ENCODE data around the gene ZRANB1. TPM values are rescaled to one million over a fixed set of nuclear protein-coding genes. Genes with fewer than 3 reads are reported as not detected.
A peak's percentile ranks its signal among the peaks of the same experiment; 100 is the strongest.

ZRANB1 gene
- total RNA-seq, 2 experiments from 2014 or later: 21.2 to 22.2 TPM

- H3K4me1 Mint-ChIP-seq (ENCODE audit: low read depth): peaks cover 34% of the 10 kb centered on the region
- ChIA-PET POLR2A (no interaction called here), CTCF (no interaction called here)
- Histone ChIP-seq H3K27me3 (ENCODE audit: control insufficient read depth in 1 of 2, insufficient read depth in 2 of 2, low read length in 2 of 2) (no peaks in the 10 kb centered on the region), H3K27ac (ENCODE audit: low read depth in 1 of 2, low read length in 2 of 2) (no peak overlapping the region), H3K4me3 (ENCODE audit: low read length) (no peak overlapping the region), H3K36me3 (ENCODE audit: insufficient read depth, low read length) (peaks cover 43% of the 10 kb centered on the region), H3K4me1 (ENCODE audit: insufficient read depth, low read length) (peaks cover 19% of the 10 kb centered on the region), H3K9me3 (ENCODE audit: control insufficient read depth in 1 of 2, insufficient read depth in 1 of 2, low read length in 2 of 2) (no peaks in the 10 kb centered on the region)
- H3K27me3 Mint-ChIP-seq: no peaks in the 10 kb centered on the region
- no peak for TF ChIP-seq CTCF (IDR thresholded peaks at IDR 0.05)
- intact Hi-C loops (cut with DNase I, micrococcal nuclease): no loop called here
- no peak for ATAC-seq (ENCODE audit: poor library complexity)
- H3K9me3 Mint-ChIP-seq: no peaks in the 10 kb centered on the region
- peaks cover 86% of the 10 kb centered on the region for H3K36me3 Mint-ChIP-seq (ENCODE audit: low read depth)
- H3K27ac Mint-ChIP-seq: no peak overlapping the region
- DNase-seq: no peak
- no peak overlapping the region for H3K4me3 Mint-ChIP-seq
These were observed 32.2 kb downstream of the ZRANB1 start for GRCh38 chr10:124974131-124974530.

GRCh38 chr10:124975977-124976514, 34.1 kb downstream of the ZRANB1 start:
- no peak for TF ChIP-seq CTCF (IDR thresholded peaks at IDR 0.05)
- H3K36me3 ChIP-seq (ENCODE audit: insufficient read depth, low read length): peaks cover 45% of the 10 kb centered on the region
- no peak overlapping the region for H3K4me3 Mint-ChIP-seq

GRCh38 chr10:124977161-124977560, 35.2 kb downstream of the ZRANB1 start:
- peaks cover 84% of the 10 kb centered on the region for H3K36me3 Mint-ChIP-seq (ENCODE audit: low read depth)
- CTCF ChIA-PET: no interaction called here
- TF ChIP-seq CTCF (IDR thresholded peaks at IDR 0.05): no peak
- intact Hi-C loops (cut with DNase I, micrococcal nuclease): no loop called here
- no peak overlapping the region for H3K4me3 ChIP-seq (ENCODE audit: low read length)
- peaks cover 14% of the 10 kb centered on the region for H3K4me1 ChIP-seq (ENCODE audit: insufficient read depth, low read length)
- POLR2A ChIA-PET: no interaction called here
- no peaks in the 10 kb centered on the region for H3K27me3 Mint-ChIP-seq
- H3K27me3 ChIP-seq (ENCODE audit: control insufficient read depth in 1 of 2, insufficient read depth in 2 of 2, low read length in 2 of 2): no peaks in the 10 kb centered on the region
- H3K4me3 Mint-ChIP-seq: no peak overlapping the region
- H3K27ac ChIP-seq (ENCODE audit: low read depth in 1 of 2, low read length in 2 of 2): no peak overlapping the region
- no peaks in the 10 kb centered on the region for H3K9me3 ChIP-seq (ENCODE audit: control insufficient read depth in 1 of 2, insufficient read depth in 1 of 2, low read length in 2 of 2)
- H3K27ac Mint-ChIP-seq: no peak overlapping the region
- ATAC-seq (ENCODE audit: poor library complexity) (no peak), DNase-seq (no peak)
- H3K4me1 Mint-ChIP-seq (ENCODE audit: low read depth): peaks cover 17% of the 10 kb centered on the region
- no peaks in the 10 kb centered on the region for H3K9me3 Mint-ChIP-seq
- H3K36me3 ChIP-seq (ENCODE audit: insufficient read depth, low read length): peaks cover 45% of the 10 kb centered on the region

More at GRCh38 chr10:124975977-124976514, 34.1 kb downstream of the ZRANB1 start:
- no peak overlapping the region for H3K27ac ChIP-seq (ENCODE audit: low read depth in 1 of 2, low read length in 2 of 2)
- peaks cover 14% of the 10 kb centered on the region for H3K4me1 ChIP-seq (ENCODE audit: insufficient read depth, low read length)
- CTCF ChIA-PET: no interaction called here
- H3K27me3 Mint-ChIP-seq: no peaks in the 10 kb centered on the region
- no peak overlapping the region for H3K4me3 ChIP-seq (ENCODE audit: low read length)
- H3K4me1 Mint-ChIP-seq (ENCODE audit: low read depth): peaks cover 26% of the 10 kb centered on the region
- peaks cover 84% of the 10 kb centered on the region for H3K36me3 Mint-ChIP-seq (ENCODE audit: low read depth)
- no peaks in the 10 kb centered on the region for H3K9me3 Mint-ChIP-seq
- POLR2A ChIA-PET: no interaction called here
- DNase-seq: peak in 1 of 14 experiments; percentile 35
- no peaks in the 10 kb centered on the region for H3K27me3 ChIP-seq (ENCODE audit: control insufficient read depth in 1 of 2, insufficient read depth in 2 of 2, low read length in 2 of 2)
- intact Hi-C loops (cut with DNase I, micrococcal nuclease): no loop called here
- ATAC-seq (ENCODE audit: poor library complexity): no peak
- H3K9me3 ChIP-seq (ENCODE audit: control insufficient read depth in 1 of 2, insufficient read depth in 1 of 2, low read length in 2 of 2): no peaks in the 10 kb centered on the region
- H3K27ac Mint-ChIP-seq: peak overlapping the region; percentile 63
